ENCODE data around the gene OSBPL1A. TPM values are rescaled to one million over a fixed set of nuclear protein-coding genes. Genes with fewer than 3 reads are reported as not detected.
A peak's percentile ranks its signal among the peaks of the same experiment; 100 is the strongest.

The OSBPL1A gene
- total RNA-seq, 6 experiments from 2014 or later, result 6.2 to 16.3 (median 13.7) TPM

- TF ChIP-seq CTCF (IDR thresholded peaks at IDR 0.05), result no peak
- DNase-seq, result peak; percentile 39
- H3K36me3 Mint-ChIP-seq (ENCODE audit: low read depth), result no peaks in the 10 kb centered on the region
- peaks cover 9% of the 10 kb centered on the region for H3K4me1 Mint-ChIP-seq (ENCODE audit: low read depth)
- H3K4me3 Mint-ChIP-seq, result no peak overlapping the region
- no peaks in the 10 kb centered on the region; the same call in 1 of the 2 replicates for H3K27me3 Mint-ChIP-seq (ENCODE audit: insufficient read depth)
- no peak overlapping the region for H3K27ac Mint-ChIP-seq
- no peaks in the 10 kb centered on the region for H3K9me3 Mint-ChIP-seq
These were observed 75.0 kb downstream of the OSBPL1A start for GRCh38 chr18:24322584-24323136.

- peaks cover 9% of the 10 kb centered on the region for H3K4me1 Mint-ChIP-seq (ENCODE audit: low read depth)
- no peak for DNase-seq
These were observed 76.6 kb downstream of the OSBPL1A start for GRCh38 chr18:24321071-24321470.

GRCh38 chr18:24319757-24320156 is 77.9 kb downstream of the OSBPL1A start:
- Mint-ChIP-seq H3K9me3 (no peaks in the 10 kb centered on the region), H3K36me3 (ENCODE audit: low read depth) (no peaks in the 10 kb centered on the region), H3K27me3 (ENCODE audit: insufficient read depth) (peaks cover 1% of the 10 kb centered on the region; the same call in 1 of the 2 replicates), H3K27ac (no peak overlapping the region), H3K4me3 (no peak overlapping the region), H3K4me1 (ENCODE audit: low read depth) (peaks cover 15% of the 10 kb centered on the region)
- no peak for DNase-seq
- no peak for TF ChIP-seq CTCF (IDR thresholded peaks at IDR 0.05)

More at GRCh38 chr18:24321071-24321470, 76.6 kb downstream of the OSBPL1A start:
- no peak for TF ChIP-seq CTCF (IDR thresholded peaks at IDR 0.05)
- H3K4me3 Mint-ChIP-seq, result no peak overlapping the region
- H3K27me3 Mint-ChIP-seq (ENCODE audit: insufficient read depth), result peaks cover 1% of the 10 kb centered on the region; the same call in 1 of the 2 replicates
- H3K9me3 Mint-ChIP-seq, result no peaks in the 10 kb centered on the region
- no peak overlapping the region for H3K27ac Mint-ChIP-seq
- no peaks in the 10 kb centered on the region for H3K36me3 Mint-ChIP-seq (ENCODE audit: low read depth)

- DNase-seq, result no peak
- Mint-ChIP-seq H3K4me1 (ENCODE audit: low read depth) (peaks cover 9% of the 10 kb centered on the region), H3K36me3 (ENCODE audit: low read depth) (no peaks in the 10 kb centered on the region), H3K27ac (no peak overlapping the region), H3K4me3 (no peak overlapping the region), H3K27me3 (ENCODE audit: insufficient read depth) (peaks cover 1% of the 10 kb centered on the region; the same call in 1 of the 2 replicates), H3K9me3 (no peaks in the 10 kb centered on the region)
- no peak for TF ChIP-seq CTCF (IDR thresholded peaks at IDR 0.05)
These were observed 80.3 kb downstream of the OSBPL1A start for GRCh38 chr18:24317370-24317769.

- no peak overlapping the region for H3K4me3 Mint-ChIP-seq
- no peak overlapping the region for H3K27ac Mint-ChIP-seq
- DNase-seq, result peak; percentile 6
- no peaks in the 10 kb centered on the region for H3K9me3 Mint-ChIP-seq
- TF ChIP-seq CTCF (IDR thresholded peaks at IDR 0.05), result no peak
- H3K36me3 Mint-ChIP-seq (ENCODE audit: low read depth), result no peaks in the 10 kb centered on the region
- peaks cover 1% of the 10 kb centered on the region; the same call in 1 of the 2 replicates for H3K27me3 Mint-ChIP-seq (ENCODE audit: insufficient read depth)
- H3K4me1 Mint-ChIP-seq (ENCODE audit: low read depth), result peaks cover 6% of the 10 kb centered on the region
These were observed 82.5 kb downstream of the OSBPL1A start for GRCh38 chr18:24315170-24315569.

Data from HFFc6 (cell line).